Panc1 (cell line): Measurements from ENCODE around the gene PIGV. TPM values are rescaled to one million over a fixed set of nuclear protein-coding genes. Genes with fewer than 3 reads are reported as not detected.
A peak's percentile ranks its signal among the peaks of the same experiment; 100 is the strongest.

Source experiments
- ATAC-seq: fragments of 200-7000 bp; cut with Tn5 transposase; 2 replicates; pipeline ENCODE4 v1.9.1; 2020; ENCODE audit warnings: mild to moderate bottlenecking, moderate library complexity
- BruUV-seq: library from RNA; stranded (reverse); fragments of 400-500 nt; replicated peaks from 2 replicates; lab custom pipeline; 2021; lab: Mats Ljungman, UMichigan
- CTCF ChIA-PET: fragments of 300-600 bp; sonication (Branson Sonifier 250); formaldehyde crosslinking; loops from one replicate; lab custom pipeline; 2022; ENCODE audit warnings: antibody characterized with exemption; lab: Charles Lee
- POLR2A ChIA-PET: fragments of 300-600 bp; sonication (Branson Sonifier 250); formaldehyde crosslinking; loops from one replicate; lab custom pipeline; 2022; ENCODE audit warnings: antibody characterized with exemption; lab: Charles Lee
- DNase-seq: peaks from one replicate; pipeline ENCODE4 v3.0.0-alpha.2; 2010; ENCODE audit warnings: low read depth, low spot score
- H3K27ac ChIP-seq: 2 replicates; pipeline ENCODE4 v1.5.1; 2011; ENCODE audit warnings: mild to moderate bottlenecking, low read length, inconsistent platforms
- H3K27me3 ChIP-seq: fragments of 200-500 bp; sonication (Bioruptor generic); 2 replicates; pipeline ENCODE4 v1.6.0; 2014; ENCODE audit warnings: low read length, inconsistent platforms; ENCODE audit not compliant: control insufficient read depth, insufficient read depth
- H3K36me3 ChIP-seq: fragments of 200-500 bp; sonication (Bioruptor generic); 2 replicates; pipeline ENCODE4 v1.5.1; 2014; ENCODE audit warnings: inconsistent platforms, mild to moderate bottlenecking, low read length, moderate library complexity; ENCODE audit not compliant: control insufficient read depth, insufficient read depth
- H3K4me1 ChIP-seq: 2 replicates; pipeline ENCODE4 v1.5.1; 2011; ENCODE audit warnings: inconsistent platforms, mild to moderate bottlenecking, low read length, moderate library complexity; ENCODE audit not compliant: control insufficient read depth, insufficient read depth
- H3K4me3 ChIP-seq, 2 experiments: 2 replicates each; pipeline ENCODE4 v1.5.1; 2011 to 2012; ENCODE audit warnings: low read depth in 2 of 2, low read length in 2 of 2, mild to moderate bottlenecking in 2 of 2, inconsistent platforms in 1 of 2, moderate library complexity in 1 of 2
- H3K9me3 ChIP-seq: fragments of 200-500 bp; sonication (Bioruptor generic); 2 replicates; pipeline ENCODE4 v1.5.1; 2014; ENCODE audit warnings: low read depth, mild to moderate bottlenecking, inconsistent platforms, low read length, moderate library complexity; ENCODE audit not compliant: control insufficient read depth, insufficient read depth
- CTCF ChIP-seq: fragments of 450-650 bp; IDR thresholded peaks from 2 replicates; pipeline ENCODE4 v1.5.1; 2017; ENCODE audit warnings: mild to moderate bottlenecking
- POLR2AphosphoS5 ChIP-seq: IDR thresholded peaks from 2 replicates; pipeline ENCODE4 v1.6.1; 2012; ENCODE audit warnings: mild to moderate bottlenecking, low read depth, low read length, moderate library complexity
- REST ChIP-seq, 2 experiments: IDR thresholded peaks; 2 replicates each; pipeline ENCODE4 v1.6.1; 2011 to 2012; ENCODE audit warnings: low read depth in 2 of 2, control low read depth in 1 of 2, low read length in 1 of 2, mild to moderate bottlenecking in 1 of 2, moderate library complexity in 1 of 2; ENCODE audit not compliant: insufficient read depth in 1 of 2
- SIN3A ChIP-seq: IDR thresholded peaks from 2 replicates; pipeline ENCODE4 v1.6.1; 2012; ENCODE audit warnings: low read depth, mild to moderate bottlenecking, low read length, moderate library complexity, borderline replicate concordance; ENCODE audit not compliant: insufficient read depth
- TCF7L2 ChIP-seq: IDR thresholded peaks from 2 replicates; pipeline ENCODE4 v1.6.1; 2011; ENCODE audit warnings: mild to moderate bottlenecking, low read depth, low read length, inconsistent platforms
- in situ Hi-C: cut with HindIII; loops from 2 replicates; pipeline ENCODE4 v1.10.0; 2016; ENCODE audit warnings: low sequenced_read_pairs, low pct_unique_long_range_greater_than_20kb
- intact Hi-C: fragments of 100-400 bp; cut with micrococcal nuclease; formaldehyde crosslinking; loops from one replicate; pipeline ENCODE4 v1.10.0; 2022; ENCODE audit not compliant: unreplicated experiment
- total RNA-seq: library from RNA; stranded (reverse); gene quantifications from one replicate; pipeline ENCODE4 v1.2.1, GENCODE V29; 2021; ENCODE audit not compliant: unreplicated experiment

Gene PIGV
- total RNA-seq, 1 experiment from 2014 or later = 20.1 TPM

- intact Hi-C loops = no loop called here
- Histone ChIP-seq H3K4me1 (peaks cover 16% of the 10 kb centered on the region), H3K27me3 (no peaks in the 10 kb centered on the region), H3K9me3 (no peaks in the 10 kb centered on the region), H3K36me3 (peaks cover 43% of the 10 kb centered on the region), H3K27ac (no peak overlapping the region; the same call in 1 of the 2 replicates), H3K4me3 (no peak overlapping the region)
- CTCF ChIA-PET = no interaction called here
- in situ Hi-C loops = no loop called here
- peak; percentile 43; the same call in 1 of the 2 replicates for TF ChIP-seq POLR2AphosphoS5
- no peak for TF ChIP-seq SIN3A
- no TSS peak for BruUV-seq
- POLR2A ChIA-PET = no interaction called here
- ATAC-seq (peak; percentile 40; the same call in 1 of the 2 replicates), DNase-seq (peak; percentile 61)
Observed at GRCh38 chr1:26772687-26773086, 15.1 kb upstream of the PIGV start.

- ATAC-seq (no peak), DNase-seq (no peak)
- ChIA-PET CTCF (no interaction called here), POLR2A (no interaction called here)
- intact Hi-C loops = no loop called here
- Histone ChIP-seq H3K36me3 (peaks cover 35% of the 10 kb centered on the region), H3K27me3 (no peaks in the 10 kb centered on the region), H3K4me3 (no peak overlapping the region), H3K4me1 (peaks cover 16% of the 10 kb centered on the region), H3K27ac (no peak overlapping the region), H3K9me3 (no peaks in the 10 kb centered on the region)
- in situ Hi-C loops = no loop called here
- TF ChIP-seq TCF7L2 (no peak), REST (IDR thresholded peaks at IDR 0.05; ENCODE audit: insufficient read depth in 1 of 2, low read depth in 2 of 2, low read length in 1 of 2) (no peak), POLR2AphosphoS5 (no peak), CTCF (no peak), SIN3A (no peak)
- BruUV-seq = no TSS peak
Observed at GRCh38 chr1:26774462-26774861, 13.3 kb upstream of the PIGV start.

- TF ChIP-seq TCF7L2 = no peak
- TF ChIP-seq POLR2AphosphoS5 = 0 out of 2 replicates have a peak, but pooled peaks have one; percentile 19
- peaks cover 16% of the 10 kb centered on the region for H3K4me1 ChIP-seq
- no peak for DNase-seq
- no peaks in the 10 kb centered on the region for H3K27me3 ChIP-seq
- no peak for ATAC-seq
- ChIA-PET POLR2A (no interaction called here), CTCF (no interaction called here)
- in situ Hi-C loops (no loop called here), intact Hi-C loops (no loop called here)
- no TSS peak for BruUV-seq
- peaks cover 35% of the 10 kb centered on the region for H3K36me3 ChIP-seq
- no peaks in the 10 kb centered on the region for H3K9me3 ChIP-seq
- H3K27ac ChIP-seq = no peak overlapping the region
- H3K4me3 ChIP-seq = no peak overlapping the region
Observed at GRCh38 chr1:26775666-26776065, 12.1 kb upstream of the PIGV start.
